Gastroesophageal sphincter (tissue), 3 donors: ENCODE data around the gene UROS.

Source experiments
- POLR2AphosphoS5 ChIP-seq: sonication (generic); formaldehyde crosslinking; IDR thresholded peaks from one replicate; pipeline ENCODE4 v1.6.1; 2017; ENCODE audit warnings: antibody characterized with exemption
- TF ChIP-seq, protein P1 (sequence below), 4 experiments: fragments of 200-600 bp in 2 of 4; fragments of 450-650 bp in 2 of 4; sonication (generic) in 1 of 4; IDR thresholded peaks; one replicate each; pipeline ENCODE4 v1.5.1; 2017 to 2019; ENCODE audit warnings: antibody characterized with exemption in 4 of 4, mild to moderate bottlenecking in 2 of 4, moderate library complexity in 2 of 4

DNA sequence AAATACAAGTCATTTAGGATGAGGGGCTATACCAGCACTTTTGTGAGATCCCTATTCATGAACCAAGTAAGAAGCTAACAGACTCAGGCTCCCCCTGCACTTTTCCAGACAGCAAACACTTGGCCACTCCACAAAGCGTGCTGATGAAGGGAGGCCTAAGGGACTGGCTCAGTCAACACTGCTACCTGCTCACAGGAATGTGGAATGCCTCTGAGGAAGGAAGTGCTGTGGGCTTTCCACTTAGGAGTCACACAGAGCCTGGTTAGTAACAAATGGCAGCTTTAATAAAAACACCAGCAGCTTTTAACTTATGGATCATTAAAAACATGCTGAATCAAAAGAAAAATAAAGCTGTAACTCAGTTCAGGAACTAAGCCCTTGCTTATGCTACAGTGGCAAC, 15.0 kb downstream of the UROS start:
- no peak for TF ChIP-seq POLR2AphosphoS5
- TF ChIP-seq, protein P1, sequence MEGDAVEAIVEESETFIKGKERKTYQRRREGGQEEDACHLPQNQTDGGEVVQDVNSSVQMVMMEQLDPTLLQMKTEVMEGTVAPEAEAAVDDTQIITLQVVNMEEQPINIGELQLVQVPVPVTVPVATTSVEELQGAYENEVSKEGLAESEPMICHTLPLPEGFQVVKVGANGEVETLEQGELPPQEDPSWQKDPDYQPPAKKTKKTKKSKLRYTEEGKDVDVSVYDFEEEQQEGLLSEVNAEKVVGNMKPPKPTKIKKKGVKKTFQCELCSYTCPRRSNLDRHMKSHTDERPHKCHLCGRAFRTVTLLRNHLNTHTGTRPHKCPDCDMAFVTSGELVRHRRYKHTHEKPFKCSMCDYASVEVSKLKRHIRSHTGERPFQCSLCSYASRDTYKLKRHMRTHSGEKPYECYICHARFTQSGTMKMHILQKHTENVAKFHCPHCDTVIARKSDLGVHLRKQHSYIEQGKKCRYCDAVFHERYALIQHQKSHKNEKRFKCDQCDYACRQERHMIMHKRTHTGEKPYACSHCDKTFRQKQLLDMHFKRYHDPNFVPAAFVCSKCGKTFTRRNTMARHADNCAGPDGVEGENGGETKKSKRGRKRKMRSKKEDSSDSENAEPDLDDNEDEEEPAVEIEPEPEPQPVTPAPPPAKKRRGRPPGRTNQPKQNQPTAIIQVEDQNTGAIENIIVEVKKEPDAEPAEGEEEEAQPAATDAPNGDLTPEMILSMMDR (IDR thresholded peaks at IDR 0.05): no peak
